ENCODE data around the gene EGFL6. TPM values are rescaled to one million over a fixed set of nuclear protein-coding genes. Genes with fewer than 3 reads are reported as not detected.

Gene EGFL6
- polyA plus RNA-seq, 1 donor from 2014 or later, result 0.36 TPM

DNA sequence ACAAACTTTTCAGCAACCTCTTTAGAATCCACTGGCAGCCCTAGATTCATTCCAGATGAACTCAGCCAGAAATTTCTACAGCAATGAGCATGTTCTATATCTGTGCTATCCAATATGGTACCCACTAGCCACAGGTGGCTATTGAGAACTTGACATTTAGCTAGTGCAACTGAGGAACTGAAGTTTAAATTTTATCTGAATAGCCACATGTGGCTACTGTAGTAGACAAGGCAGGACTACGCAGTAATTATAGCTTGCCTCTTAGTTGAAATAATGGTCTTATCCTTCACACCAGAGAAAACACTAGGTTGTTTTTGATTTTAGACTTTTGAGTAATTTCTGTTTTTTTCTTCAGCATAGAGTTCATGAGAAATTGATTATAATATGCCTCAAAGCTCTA is 80.9 kb downstream of the EGFL6 start:
- H3K36me3 ChIP-seq (ENCODE audit: insufficient read depth, low read length), result no peaks in the 10 kb centered on the region
- H3K79me2 ChIP-seq (replicated peaks; ENCODE audit: insufficient read depth, low read length), result no peaks in the 10 kb centered on the region
- no peaks in the 10 kb centered on the region for H4K20me1 ChIP-seq (ENCODE audit: insufficient read depth)
- no peak overlapping the region for H2AFZ ChIP-seq (ENCODE audit: low read depth, low read length)
- no peaks in the 10 kb centered on the region for H3K9me2 ChIP-seq (ENCODE audit: insufficient read depth, low read length)
- H3K27me3 ChIP-seq (ENCODE audit: insufficient read depth, low read depth, low read length), result no peaks in the 10 kb centered on the region
- H3K9me3 ChIP-seq (ENCODE audit: low read length), result no peaks in the 10 kb centered on the region
- H3K27ac ChIP-seq (ENCODE audit: low read length), result no peak overlapping the region
- no peak overlapping the region for H3K4me3 ChIP-seq (ENCODE audit: low read length)
- H3K4me2 ChIP-seq (ENCODE audit: low read length), result no peak overlapping the region
- no peak for TF ChIP-seq SMC3 (conservative IDR thresholded peaks at IDR 0.05; ENCODE audit: poor library complexity)
- TF ChIP-seq, protein P1, sequence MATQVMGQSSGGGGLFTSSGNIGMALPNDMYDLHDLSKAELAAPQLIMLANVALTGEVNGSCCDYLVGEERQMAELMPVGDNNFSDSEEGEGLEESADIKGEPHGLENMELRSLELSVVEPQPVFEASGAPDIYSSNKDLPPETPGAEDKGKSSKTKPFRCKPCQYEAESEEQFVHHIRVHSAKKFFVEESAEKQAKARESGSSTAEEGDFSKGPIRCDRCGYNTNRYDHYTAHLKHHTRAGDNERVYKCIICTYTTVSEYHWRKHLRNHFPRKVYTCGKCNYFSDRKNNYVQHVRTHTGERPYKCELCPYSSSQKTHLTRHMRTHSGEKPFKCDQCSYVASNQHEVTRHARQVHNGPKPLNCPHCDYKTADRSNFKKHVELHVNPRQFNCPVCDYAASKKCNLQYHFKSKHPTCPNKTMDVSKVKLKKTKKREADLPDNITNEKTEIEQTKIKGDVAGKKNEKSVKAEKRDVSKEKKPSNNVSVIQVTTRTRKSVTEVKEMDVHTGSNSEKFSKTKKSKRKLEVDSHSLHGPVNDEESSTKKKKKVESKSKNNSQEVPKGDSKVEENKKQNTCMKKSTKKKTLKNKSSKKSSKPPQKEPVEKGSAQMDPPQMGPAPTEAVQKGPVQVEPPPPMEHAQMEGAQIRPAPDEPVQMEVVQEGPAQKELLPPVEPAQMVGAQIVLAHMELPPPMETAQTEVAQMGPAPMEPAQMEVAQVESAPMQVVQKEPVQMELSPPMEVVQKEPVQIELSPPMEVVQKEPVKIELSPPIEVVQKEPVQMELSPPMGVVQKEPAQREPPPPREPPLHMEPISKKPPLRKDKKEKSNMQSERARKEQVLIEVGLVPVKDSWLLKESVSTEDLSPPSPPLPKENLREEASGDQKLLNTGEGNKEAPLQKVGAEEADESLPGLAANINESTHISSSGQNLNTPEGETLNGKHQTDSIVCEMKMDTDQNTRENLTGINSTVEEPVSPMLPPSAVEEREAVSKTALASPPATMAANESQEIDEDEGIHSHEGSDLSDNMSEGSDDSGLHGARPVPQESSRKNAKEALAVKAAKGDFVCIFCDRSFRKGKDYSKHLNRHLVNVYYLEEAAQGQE (IDR thresholded peaks at IDR 0.05; ENCODE audit: borderline replicate concordance), result no peak
- no peak for TF ChIP-seq EP300 (conservative IDR thresholded peaks at IDR 0.05; ENCODE audit: poor library complexity, severe bottlenecking)
- no peak for TF ChIP-seq TAF1 (IDR thresholded peaks at IDR 0.05; ENCODE audit: low read depth)
- no peak for TF ChIP-seq POLR2AphosphoS5 (IDR thresholded peaks at IDR 0.05)
- TF ChIP-seq EZH2 (IDR thresholded peaks at IDR 0.05; ENCODE audit: borderline replicate concordance, insufficient read depth, low read length, poor library complexity, severe bottlenecking), result no peak
- no peak for TF ChIP-seq MXI1 (conservative IDR thresholded peaks at IDR 0.05; ENCODE audit: poor library complexity, severe bottlenecking)
- TF ChIP-seq, protein P2, sequence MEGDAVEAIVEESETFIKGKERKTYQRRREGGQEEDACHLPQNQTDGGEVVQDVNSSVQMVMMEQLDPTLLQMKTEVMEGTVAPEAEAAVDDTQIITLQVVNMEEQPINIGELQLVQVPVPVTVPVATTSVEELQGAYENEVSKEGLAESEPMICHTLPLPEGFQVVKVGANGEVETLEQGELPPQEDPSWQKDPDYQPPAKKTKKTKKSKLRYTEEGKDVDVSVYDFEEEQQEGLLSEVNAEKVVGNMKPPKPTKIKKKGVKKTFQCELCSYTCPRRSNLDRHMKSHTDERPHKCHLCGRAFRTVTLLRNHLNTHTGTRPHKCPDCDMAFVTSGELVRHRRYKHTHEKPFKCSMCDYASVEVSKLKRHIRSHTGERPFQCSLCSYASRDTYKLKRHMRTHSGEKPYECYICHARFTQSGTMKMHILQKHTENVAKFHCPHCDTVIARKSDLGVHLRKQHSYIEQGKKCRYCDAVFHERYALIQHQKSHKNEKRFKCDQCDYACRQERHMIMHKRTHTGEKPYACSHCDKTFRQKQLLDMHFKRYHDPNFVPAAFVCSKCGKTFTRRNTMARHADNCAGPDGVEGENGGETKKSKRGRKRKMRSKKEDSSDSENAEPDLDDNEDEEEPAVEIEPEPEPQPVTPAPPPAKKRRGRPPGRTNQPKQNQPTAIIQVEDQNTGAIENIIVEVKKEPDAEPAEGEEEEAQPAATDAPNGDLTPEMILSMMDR (IDR thresholded peaks at IDR 0.05; ENCODE audit: poor library complexity, severe bottlenecking), result no peak
- no peak for TF ChIP-seq RAD21 (conservative IDR thresholded peaks at IDR 0.05)
- no peak overlapping the region for H3K9ac ChIP-seq (ENCODE audit: low read length)
- no peaks in the 10 kb centered on the region for H3F3A ChIP-seq (ENCODE audit: insufficient read depth, low read length, poor library complexity, severe bottlenecking)

DNA sequence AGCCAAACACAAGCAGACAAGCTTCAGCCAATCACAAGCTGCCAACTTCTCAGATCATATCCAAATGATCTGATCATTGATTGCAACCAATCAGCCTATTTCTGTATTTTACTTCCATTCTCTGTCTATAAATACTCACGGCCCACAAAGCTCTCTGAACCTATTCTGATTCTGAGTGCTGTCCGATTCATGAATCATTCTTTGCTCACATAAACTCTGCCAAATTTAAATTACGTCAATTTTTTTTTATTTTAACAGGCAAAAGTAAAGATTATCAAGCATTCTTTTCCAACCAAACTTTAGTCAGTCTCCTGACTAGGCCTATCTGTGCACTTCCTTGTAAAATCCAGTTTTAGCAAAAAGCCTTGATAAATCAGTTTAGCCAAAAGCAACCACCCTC is 81.7 kb downstream of the EGFL6 start:
- Histone ChIP-seq H3K9ac (ENCODE audit: low read length) (no peak overlapping the region), H3K27me3 (ENCODE audit: insufficient read depth, low read depth, low read length) (no peaks in the 10 kb centered on the region), H3K4me3 (ENCODE audit: low read length) (no peak overlapping the region), H3F3A (ENCODE audit: insufficient read depth, low read length, poor library complexity, severe bottlenecking) (no peaks in the 10 kb centered on the region), H3K4me2 (ENCODE audit: low read length) (no peak overlapping the region), H3K9me3 (ENCODE audit: low read length) (no peaks in the 10 kb centered on the region), H3K27ac (ENCODE audit: low read length) (no peak overlapping the region), H2AFZ (ENCODE audit: low read depth, low read length) (no peak overlapping the region), H4K20me1 (ENCODE audit: insufficient read depth) (no peaks in the 10 kb centered on the region), H3K9me2 (ENCODE audit: insufficient read depth, low read length) (no peaks in the 10 kb centered on the region), H3K36me3 (ENCODE audit: insufficient read depth, low read length) (no peaks in the 10 kb centered on the region), H3K79me2 (replicated peaks; ENCODE audit: insufficient read depth, low read length) (no peaks in the 10 kb centered on the region)
- TF ChIP-seq MXI1 (conservative IDR thresholded peaks at IDR 0.05; ENCODE audit: poor library complexity, severe bottlenecking), result no peak
- TF ChIP-seq RAD21 (conservative IDR thresholded peaks at IDR 0.05), result no peak
- TF ChIP-seq, protein P2 (IDR thresholded peaks at IDR 0.05; ENCODE audit: poor library complexity, severe bottlenecking), result no peak
- no peak for TF ChIP-seq POLR2AphosphoS5 (IDR thresholded peaks at IDR 0.05)
- TF ChIP-seq EP300 (conservative IDR thresholded peaks at IDR 0.05; ENCODE audit: poor library complexity, severe bottlenecking), result no peak
- TF ChIP-seq SMC3 (conservative IDR thresholded peaks at IDR 0.05; ENCODE audit: poor library complexity), result no peak
- TF ChIP-seq TAF1 (IDR thresholded peaks at IDR 0.05; ENCODE audit: low read depth), result no peak
- TF ChIP-seq, protein P1 (IDR thresholded peaks at IDR 0.05; ENCODE audit: borderline replicate concordance), result no peak
- no peak for TF ChIP-seq EZH2 (IDR thresholded peaks at IDR 0.05; ENCODE audit: borderline replicate concordance, insufficient read depth, low read length, poor library complexity, severe bottlenecking)
